Omental fat pad (tissue), 4 donors: ENCODE measurements around the gene PACSIN1. TPM values are rescaled to one million over a fixed set of nuclear protein-coding genes. Genes with fewer than 3 reads are reported as not detected.

Source experiments
- ATAC-seq: fragments of 150-250 bp; one replicate; pipeline ENCODE4 v1.9.1; 2016; ENCODE audit warnings: mild to moderate bottlenecking, moderate library complexity; ENCODE audit not compliant: low FRiP score
- DNase-seq: peaks from one replicate; pipeline ENCODE4 v3.0.0-alpha.2; 2019; ENCODE audit warnings: low spot score
- total RNA-seq, 4 donors: library from RNA; depleted of rRNA; stranded (reverse); fragments of >200 nt; gene quantifications; one replicate each; pipeline ENCODE4 v1.1.0, GENCODE V29; 2016
- TF ChIP-seq, protein P1 (sequence below), 3 donors: fragments of 450-650 bp; IDR thresholded peaks; one replicate each; pipeline ENCODE4 v1.5.1; 2016 to 2017; ENCODE audit warnings: antibody characterized with exemption in 3 of 3, mild to moderate bottlenecking in 3 of 3, moderate library complexity in 2 of 3

Gene PACSIN1
- total RNA-seq, 4 donors from 2014 or later, result not detected

DNA sequence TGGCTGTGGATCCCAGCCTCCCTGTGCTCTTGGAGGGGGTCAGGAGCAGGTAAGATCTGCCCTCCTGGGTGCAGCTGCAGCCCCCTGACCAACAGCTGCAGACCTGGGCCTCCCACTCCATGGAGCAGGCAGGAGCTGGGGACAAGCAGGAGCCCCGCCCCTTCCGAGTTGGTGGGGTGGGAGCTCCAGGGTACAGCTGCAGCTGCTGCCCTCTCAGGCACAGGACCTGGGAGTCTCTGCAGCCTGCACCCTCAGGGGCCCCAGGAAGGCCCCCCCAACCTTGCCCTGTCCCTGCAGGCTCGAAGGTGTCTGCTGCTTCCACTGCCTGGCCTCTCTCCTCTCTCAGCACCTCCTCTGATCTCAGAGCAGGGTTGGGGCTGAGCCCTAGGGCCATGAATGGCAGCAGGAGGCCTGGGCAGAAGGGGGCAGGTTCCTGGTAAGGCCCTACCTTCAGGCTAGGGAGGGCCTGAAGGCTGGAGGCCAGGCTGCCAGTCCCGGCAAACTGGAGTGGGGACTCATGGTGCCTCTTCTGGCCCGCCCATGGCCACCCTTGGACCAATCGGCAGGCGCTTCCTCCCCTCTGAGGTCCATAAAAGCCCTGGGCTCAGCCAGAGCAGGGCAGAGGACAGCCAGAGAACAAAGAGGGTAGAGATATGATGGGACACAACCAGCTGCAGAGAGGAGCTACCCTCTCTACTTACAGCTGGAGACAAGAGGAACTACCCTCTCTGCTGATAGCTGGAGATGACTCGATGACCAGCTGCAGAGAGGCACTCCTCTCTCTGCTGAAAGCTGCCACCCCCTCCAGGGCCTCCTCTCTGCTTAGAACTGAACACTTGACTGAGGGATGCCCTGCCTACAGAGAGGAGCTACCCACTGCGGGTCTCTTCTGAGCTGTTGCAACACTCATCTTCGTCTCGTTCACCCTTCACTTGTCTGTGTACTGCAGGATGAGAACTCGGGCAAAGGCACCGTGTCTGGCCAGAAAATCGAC lies 7.8 kb upstream of the PACSIN1 start:
- DNase-seq, result no peak
- TF ChIP-seq, protein P1, sequence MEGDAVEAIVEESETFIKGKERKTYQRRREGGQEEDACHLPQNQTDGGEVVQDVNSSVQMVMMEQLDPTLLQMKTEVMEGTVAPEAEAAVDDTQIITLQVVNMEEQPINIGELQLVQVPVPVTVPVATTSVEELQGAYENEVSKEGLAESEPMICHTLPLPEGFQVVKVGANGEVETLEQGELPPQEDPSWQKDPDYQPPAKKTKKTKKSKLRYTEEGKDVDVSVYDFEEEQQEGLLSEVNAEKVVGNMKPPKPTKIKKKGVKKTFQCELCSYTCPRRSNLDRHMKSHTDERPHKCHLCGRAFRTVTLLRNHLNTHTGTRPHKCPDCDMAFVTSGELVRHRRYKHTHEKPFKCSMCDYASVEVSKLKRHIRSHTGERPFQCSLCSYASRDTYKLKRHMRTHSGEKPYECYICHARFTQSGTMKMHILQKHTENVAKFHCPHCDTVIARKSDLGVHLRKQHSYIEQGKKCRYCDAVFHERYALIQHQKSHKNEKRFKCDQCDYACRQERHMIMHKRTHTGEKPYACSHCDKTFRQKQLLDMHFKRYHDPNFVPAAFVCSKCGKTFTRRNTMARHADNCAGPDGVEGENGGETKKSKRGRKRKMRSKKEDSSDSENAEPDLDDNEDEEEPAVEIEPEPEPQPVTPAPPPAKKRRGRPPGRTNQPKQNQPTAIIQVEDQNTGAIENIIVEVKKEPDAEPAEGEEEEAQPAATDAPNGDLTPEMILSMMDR (IDR thresholded peaks at IDR 0.05), result no peak
- ATAC-seq, result no peak

DNA sequence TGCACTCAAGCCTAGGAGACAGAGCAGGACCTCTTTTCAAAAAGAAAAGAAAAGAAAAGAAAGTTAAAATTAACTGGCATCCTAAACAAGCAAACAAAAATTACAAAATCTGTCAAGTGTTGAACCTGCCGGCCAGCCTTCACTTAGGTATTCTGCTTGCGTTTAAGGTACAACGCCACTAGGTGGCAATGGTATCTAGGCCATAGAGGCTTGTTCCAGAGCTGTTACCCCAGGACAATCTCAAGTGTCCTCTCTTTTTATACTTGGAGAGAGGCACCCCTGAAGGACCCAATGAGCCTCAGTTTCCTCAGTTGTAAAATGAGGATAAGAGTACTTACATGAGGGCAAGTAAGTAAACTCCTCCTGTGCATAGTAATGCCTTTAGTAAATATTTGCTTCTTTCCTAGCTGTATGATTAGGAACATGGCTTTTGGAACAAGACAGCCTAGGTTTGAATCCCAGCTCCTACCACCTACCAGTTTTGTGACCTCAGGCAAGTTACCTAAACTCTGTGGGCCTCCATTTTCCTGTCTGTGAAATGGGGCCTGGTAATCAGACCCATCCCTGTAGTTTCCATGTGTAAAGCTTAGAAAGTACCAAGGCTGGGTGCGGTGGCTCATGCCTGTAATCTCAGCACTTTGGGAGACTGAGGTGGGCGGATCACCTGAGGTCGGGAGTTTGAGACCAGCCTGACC lies 5.8 kb upstream of the PACSIN1 start:
- DNase-seq, result no peak
- ATAC-seq, result no peak
- TF ChIP-seq, protein P1 (IDR thresholded peaks at IDR 0.05), result no peak

DNA sequence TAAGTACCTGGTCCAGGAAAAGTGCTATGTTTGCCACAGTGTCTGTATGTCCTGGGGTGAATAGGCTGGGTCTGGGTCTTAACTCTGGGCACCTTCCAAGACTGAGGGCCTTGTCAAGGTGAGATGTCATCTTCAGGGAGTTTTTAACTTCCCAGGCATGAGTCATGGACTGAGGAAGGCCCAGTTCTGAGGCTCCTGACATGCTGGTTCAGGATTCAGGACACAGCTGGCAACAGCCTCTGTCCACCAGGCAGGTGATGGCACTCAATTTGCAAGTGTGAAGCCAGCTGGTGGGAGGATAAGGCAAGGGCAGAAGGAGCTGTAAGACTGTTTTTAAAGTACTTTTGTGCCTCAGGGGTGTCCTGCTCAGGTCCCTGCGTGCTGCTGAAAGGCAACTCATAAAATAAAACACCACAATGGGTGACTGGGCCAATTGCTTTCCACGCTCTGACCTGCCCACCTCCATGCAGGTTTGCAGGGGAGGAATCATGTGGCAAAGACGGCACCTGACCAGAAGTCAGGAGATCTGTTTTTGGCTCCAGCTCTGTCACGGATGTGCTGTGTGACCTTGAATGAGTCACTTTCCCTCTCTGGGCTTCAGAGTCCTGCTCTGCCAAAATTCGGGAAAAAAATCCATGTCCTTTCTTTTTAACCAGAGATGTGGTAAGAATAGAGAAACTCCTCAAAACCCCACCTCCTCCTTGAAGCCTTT lies 4.9 kb upstream of the PACSIN1 start:
- DNase-seq (no peak), ATAC-seq (no peak)

DNA sequence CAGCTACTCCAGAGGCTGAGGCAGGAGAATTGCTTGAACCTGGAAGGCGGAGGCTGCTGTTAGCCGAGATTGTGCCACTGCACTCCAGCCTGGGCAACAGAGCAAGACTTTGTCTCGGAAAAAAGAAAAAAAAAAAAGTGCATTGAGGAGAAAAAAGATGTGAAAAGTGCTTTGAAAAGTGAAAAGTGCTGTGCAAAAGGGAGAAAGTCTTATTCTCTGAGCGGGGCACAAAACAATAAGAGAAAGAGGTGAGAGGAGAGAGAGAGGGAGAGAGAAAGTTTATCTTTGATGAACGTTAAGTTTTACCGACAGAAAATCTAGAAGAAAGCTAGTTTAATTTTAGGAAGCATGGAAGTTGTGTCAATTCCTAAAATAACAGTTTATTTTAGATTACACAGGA lies 3.9 kb upstream of the PACSIN1 start:
- TF ChIP-seq, protein P1 (IDR thresholded peaks at IDR 0.05), result no peak
- DNase-seq (no peak), ATAC-seq (no peak)

More for the DNA sequence above, 4.9 kb upstream of the PACSIN1 start:
- TF ChIP-seq, protein P1 (IDR thresholded peaks at IDR 0.05), result no peak

DNA sequence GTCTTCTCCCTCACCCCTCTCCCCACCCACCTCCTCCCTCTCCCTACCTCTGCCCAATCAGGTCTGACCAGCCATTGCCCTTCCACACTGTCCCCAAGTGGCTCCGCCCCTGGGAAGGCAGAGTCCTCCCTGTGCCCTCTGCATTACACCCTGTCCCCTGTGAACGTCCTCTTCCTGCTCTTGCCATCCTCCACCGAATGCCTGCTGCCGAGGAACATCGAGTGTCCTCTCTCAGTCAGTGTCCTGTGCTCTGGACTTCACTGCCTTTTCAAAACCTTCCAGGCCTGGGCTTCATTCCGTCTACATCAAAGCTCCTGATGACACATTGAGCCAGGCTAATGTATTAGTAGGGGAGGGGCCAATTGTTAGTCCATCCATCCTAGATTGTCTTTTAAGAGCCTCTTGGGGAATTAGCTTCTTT lies 3.3 kb upstream of the PACSIN1 start:
- DNase-seq, result no peak
- ATAC-seq, result no peak
- TF ChIP-seq, protein P1 (IDR thresholded peaks at IDR 0.05), result no peak

DNA sequence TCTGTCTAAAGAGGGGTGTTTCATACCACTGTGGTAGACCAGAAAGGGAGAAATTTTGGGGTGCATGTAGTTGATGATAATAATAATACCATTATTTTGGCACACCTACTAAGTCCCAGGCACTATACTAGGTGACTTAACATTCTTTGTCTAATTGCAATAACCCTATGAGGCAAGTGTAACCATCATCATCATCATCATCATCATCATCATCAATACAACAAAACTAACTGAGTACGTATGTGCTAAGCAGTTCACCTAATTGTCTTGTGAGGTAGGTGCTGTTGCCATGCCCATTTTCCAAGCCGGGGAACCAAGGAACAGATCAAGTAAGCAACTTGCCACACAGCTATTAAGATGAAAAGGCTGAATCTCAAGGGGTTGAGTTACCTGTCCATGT lies 2.6 kb upstream of the PACSIN1 start:
- no peak for DNase-seq
- no peak for ATAC-seq
- TF ChIP-seq, protein P1 (IDR thresholded peaks at IDR 0.05), result no peak
